ENCODE results near the gene ZNF462.

Gene ZNF462

GRCh38 chr9:106883626-106884190, 20.7 kb downstream of the ZNF462 start:
- in situ Hi-C loops (cut with HindIII; ENCODE audit: low sequenced_read_pairs): no loop called here
- DNase-seq (ENCODE audit: low read depth): no peak
- no peak for TF ChIP-seq CTCF (IDR thresholded peaks at IDR 0.05; ENCODE audit: low read depth, low read length, missing control alignments)
- H3K4me3 ChIP-seq (ENCODE audit: low read depth, low read length): no peak overlapping the region

- H3K4me3 ChIP-seq (ENCODE audit: low read depth, low read length): no peak overlapping the region
- DNase-seq (ENCODE audit: low read depth): no peak
- in situ Hi-C loops (cut with HindIII; ENCODE audit: low sequenced_read_pairs): no loop called here
- no peak for TF ChIP-seq CTCF (IDR thresholded peaks at IDR 0.05; ENCODE audit: low read depth, low read length, missing control alignments)
Observed at GRCh38 chr9:106885451-106885850, 22.5 kb downstream of the ZNF462 start.

GRCh38 chr9:106886111-106887046, 23.4 kb downstream of the ZNF462 start:
- no peak for TF ChIP-seq CTCF (IDR thresholded peaks at IDR 0.05; ENCODE audit: low read depth, low read length, missing control alignments)
- in situ Hi-C loops (cut with HindIII; ENCODE audit: low sequenced_read_pairs): no loop called here

GRCh38 chr9:106887066-106887465, 24.1 kb downstream of the ZNF462 start:
- TF ChIP-seq CTCF (IDR thresholded peaks at IDR 0.05; ENCODE audit: low read depth, low read length, missing control alignments): no peak
- no peak overlapping the region for H3K4me3 ChIP-seq (ENCODE audit: low read depth, low read length)
- no peak for DNase-seq (ENCODE audit: low read depth)
- in situ Hi-C loops (cut with HindIII; ENCODE audit: low sequenced_read_pairs): no loop called here

More at GRCh38 chr9:106886111-106887046, 23.4 kb downstream of the ZNF462 start:
- no peak overlapping the region for H3K4me3 ChIP-seq (ENCODE audit: low read depth, low read length)
- DNase-seq (ENCODE audit: low read depth): no peak

- DNase-seq (ENCODE audit: low read depth): no peak
- no peak for TF ChIP-seq CTCF (IDR thresholded peaks at IDR 0.05; ENCODE audit: low read depth, low read length, missing control alignments)
- no peak overlapping the region for H3K4me3 ChIP-seq (ENCODE audit: low read depth, low read length)
- in situ Hi-C loops (cut with HindIII; ENCODE audit: low sequenced_read_pairs): no loop called here
Observed at GRCh38 chr9:106889061-106889590, 26.2 kb downstream of the ZNF462 start.

- in situ Hi-C loops (cut with HindIII; ENCODE audit: low sequenced_read_pairs): no loop called here
- no peak for DNase-seq (ENCODE audit: low read depth)
- H3K4me3 ChIP-seq (ENCODE audit: low read depth, low read length): no peak overlapping the region
- TF ChIP-seq CTCF (IDR thresholded peaks at IDR 0.05; ENCODE audit: low read depth, low read length, missing control alignments): no peak
Observed at GRCh38 chr9:106890608-106891007, 27.6 kb downstream of the ZNF462 start.

All from astrocyte of the cerebellum (primary cell).